Epithelial cell of proximal tubule (primary cell): ENCODE results near the gene SLC5A5. TPM values are rescaled to one million over a fixed set of nuclear protein-coding genes. Genes with fewer than 3 reads are reported as not detected.
"Not testable (repeated sequence)": the region's sequence is repeated elsewhere in the genome, so short reads cannot be mapped to it uniquely, and the experiment has no call there.

Experiments used
- DNase-seq: peaks from one replicate; pipeline ENCODE4 v3.0.0-alpha.2; 2011; ENCODE audit warnings: low read depth
- H3K4me3 ChIP-seq: 2 replicates; pipeline ENCODE4 v1.5.1; 2011; ENCODE audit warnings: low read depth, mild to moderate bottlenecking, low read length
- CTCF ChIP-seq: conservative IDR thresholded peaks from 2 replicates; pipeline ENCODE4 v1.5.1; 2012; ENCODE audit warnings: low read depth, mild to moderate bottlenecking, low read length
- total RNA-seq: library from RNA; depleted of rRNA; stranded (reverse); fragments of >200 nt; gene quantifications from 2 replicates; pipeline ENCODE4 v1.2.3, GENCODE V29; 2015

The SLC5A5 gene
- total RNA-seq, 1 donor from 2014 or later, result not detected

GRCh38 chr19:17883627-17884410, 12.1 kb downstream of the SLC5A5 start:
- no peak for DNase-seq

GRCh38 chr19:17886515-17886914, 14.8 kb downstream of the SLC5A5 start:
- DNase-seq, result no peak

More at GRCh38 chr19:17883627-17884410, 12.1 kb downstream of the SLC5A5 start:
- TF ChIP-seq CTCF, result no peak
- H3K4me3 ChIP-seq, result no peak overlapping the region

GRCh38 chr19:17887221-17887620, 15.5 kb downstream of the SLC5A5 start:
- not testable (repeated sequence) for DNase-seq, H3K4me3 ChIP-seq

More at GRCh38 chr19:17886515-17886914, 14.8 kb downstream of the SLC5A5 start:
- no peak for TF ChIP-seq CTCF
- H3K4me3 ChIP-seq, result no peak overlapping the region

GRCh38 chr19:17888260-17888659, 16.5 kb downstream of the SLC5A5 start:
- no peak for TF ChIP-seq CTCF
- no peak overlapping the region for H3K4me3 ChIP-seq
- DNase-seq, result no peak

- H3K4me3 ChIP-seq, result no peak overlapping the region
- no peak for DNase-seq
- TF ChIP-seq CTCF, result no peak
Measured at GRCh38 chr19:17889609-17890214, 18.0 kb downstream of the SLC5A5 start.

GRCh38 chr19:17893766-17894165, 22.0 kb downstream of the SLC5A5 start:
- no peak overlapping the region for H3K4me3 ChIP-seq
- no peak for TF ChIP-seq CTCF
- no peak for DNase-seq

GRCh38 chr19:17902701-17903100, 31.0 kb downstream of the SLC5A5 start:
- no peak for TF ChIP-seq CTCF
- no peak for DNase-seq
- no peak overlapping the region for H3K4me3 ChIP-seq
